GM12874 (cell line): ENCODE measurements around the gene CASP7.

ENCODE experiments used
- TF ChIP-seq, protein P1 (sequence below): IDR thresholded peaks from 2 replicates; pipeline ENCODE4 v1.5.1; 2011; ENCODE audit warnings: low read depth, mild to moderate bottlenecking, control low read depth, low read length, moderate library complexity; ENCODE audit not compliant: insufficient read depth

CASP7 gene

DNA sequence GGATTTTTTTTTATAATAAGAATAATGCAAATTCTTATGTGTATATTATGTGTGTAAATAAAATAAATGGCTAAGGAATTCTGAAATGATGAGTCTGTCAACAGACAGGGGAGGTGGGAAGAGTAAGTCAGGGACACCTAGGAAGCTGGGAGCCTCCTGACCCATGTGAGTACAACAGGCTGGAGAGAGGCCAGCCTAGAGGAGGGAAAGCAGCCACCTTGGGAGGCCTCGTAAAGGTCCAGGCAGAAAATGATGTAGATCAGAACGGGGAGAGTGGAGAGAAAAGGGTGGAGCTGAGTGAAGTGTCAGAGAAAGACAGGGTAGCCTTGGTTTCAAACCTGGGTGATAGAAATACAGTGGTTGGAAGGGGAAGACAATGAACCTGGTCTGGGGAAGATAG lies 22.8 kb upstream of the CASP7 start:
- TF ChIP-seq, protein P1, sequence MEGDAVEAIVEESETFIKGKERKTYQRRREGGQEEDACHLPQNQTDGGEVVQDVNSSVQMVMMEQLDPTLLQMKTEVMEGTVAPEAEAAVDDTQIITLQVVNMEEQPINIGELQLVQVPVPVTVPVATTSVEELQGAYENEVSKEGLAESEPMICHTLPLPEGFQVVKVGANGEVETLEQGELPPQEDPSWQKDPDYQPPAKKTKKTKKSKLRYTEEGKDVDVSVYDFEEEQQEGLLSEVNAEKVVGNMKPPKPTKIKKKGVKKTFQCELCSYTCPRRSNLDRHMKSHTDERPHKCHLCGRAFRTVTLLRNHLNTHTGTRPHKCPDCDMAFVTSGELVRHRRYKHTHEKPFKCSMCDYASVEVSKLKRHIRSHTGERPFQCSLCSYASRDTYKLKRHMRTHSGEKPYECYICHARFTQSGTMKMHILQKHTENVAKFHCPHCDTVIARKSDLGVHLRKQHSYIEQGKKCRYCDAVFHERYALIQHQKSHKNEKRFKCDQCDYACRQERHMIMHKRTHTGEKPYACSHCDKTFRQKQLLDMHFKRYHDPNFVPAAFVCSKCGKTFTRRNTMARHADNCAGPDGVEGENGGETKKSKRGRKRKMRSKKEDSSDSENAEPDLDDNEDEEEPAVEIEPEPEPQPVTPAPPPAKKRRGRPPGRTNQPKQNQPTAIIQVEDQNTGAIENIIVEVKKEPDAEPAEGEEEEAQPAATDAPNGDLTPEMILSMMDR = no peak

DNA sequence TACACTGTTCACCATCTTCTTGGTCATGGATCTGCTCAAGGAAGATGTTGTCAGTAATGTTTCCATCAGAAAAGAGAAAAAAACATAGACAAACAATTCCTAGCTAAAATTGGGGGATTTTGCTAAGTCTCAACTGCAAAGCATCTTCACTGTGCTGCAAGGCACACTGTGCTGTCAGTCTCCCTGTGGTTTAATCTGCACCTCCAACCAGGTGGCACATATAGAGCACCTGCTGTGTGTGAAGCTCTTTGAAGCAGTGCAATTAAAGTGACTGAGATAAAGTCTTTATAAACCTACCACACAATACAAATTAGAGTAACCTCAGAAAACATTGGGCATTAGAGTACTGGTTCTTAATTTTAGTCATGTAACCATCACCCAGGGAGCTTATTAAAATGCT lies 22.2 kb upstream of the CASP7 start:
- TF ChIP-seq, protein P1 = no peak

DNA sequence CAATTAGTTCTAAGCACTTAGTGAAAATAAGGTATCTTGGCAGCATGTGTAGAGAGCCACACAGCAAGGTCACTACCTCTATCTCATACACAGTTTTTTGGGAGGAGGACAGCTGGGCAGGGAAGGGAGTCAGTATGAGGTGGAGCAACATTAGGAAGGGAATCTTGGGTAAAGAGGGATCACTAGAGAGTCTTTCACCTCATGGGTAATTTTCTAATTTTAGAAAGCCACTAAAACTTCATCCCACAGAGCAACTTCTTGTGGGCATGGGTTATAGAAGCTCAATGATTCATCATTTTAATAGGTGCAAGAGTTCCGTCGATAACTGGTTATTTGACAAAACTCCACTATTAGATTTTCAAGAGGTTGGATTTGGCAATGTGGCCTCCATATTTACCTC lies 18.4 kb upstream of the CASP7 start:
- TF ChIP-seq, protein P1 = no peak

DNA sequence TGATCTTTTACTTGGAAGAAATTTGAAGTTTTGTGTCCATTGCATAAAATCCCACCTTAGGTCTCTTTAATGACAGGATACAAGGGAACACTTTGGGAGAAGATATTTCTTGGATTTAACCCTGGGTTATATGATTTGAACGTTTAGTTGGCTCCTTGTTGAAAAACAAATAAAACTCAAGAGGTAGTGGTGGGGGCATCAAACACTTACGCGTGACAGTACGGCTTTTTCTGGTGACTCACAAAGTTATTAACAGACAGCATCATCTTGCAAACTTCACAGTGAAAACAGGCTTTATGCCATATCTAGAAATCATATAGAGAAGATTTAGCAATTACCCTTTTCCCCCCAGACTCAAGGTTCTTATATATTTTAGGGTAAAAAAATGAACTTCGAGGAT lies 16.6 kb upstream of the CASP7 start:
- TF ChIP-seq, protein P1 = no peak

DNA sequence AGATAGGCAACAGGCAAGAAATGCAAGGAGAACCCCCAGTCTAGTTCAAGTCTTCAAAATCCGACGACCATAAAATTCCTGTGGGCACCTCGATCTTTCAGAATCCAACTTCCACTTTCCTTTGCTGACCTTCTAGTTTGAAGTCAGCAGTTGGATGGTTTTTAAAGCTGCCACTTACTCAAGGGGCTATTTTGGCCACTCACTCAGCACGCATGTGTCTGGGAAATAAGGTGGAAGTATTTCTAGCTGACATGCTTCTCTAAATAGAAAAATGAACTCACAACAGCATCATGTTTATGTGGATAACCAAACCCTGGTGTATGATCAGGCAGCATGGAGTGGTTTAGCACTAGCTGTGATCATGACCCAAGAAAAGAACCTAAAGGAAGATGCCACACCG lies 15.8 kb upstream of the CASP7 start, which contains the start of gene NRAP:
NRAP (minus strand) TSS at position 134 of the 400 bp plus-strand sequence. CDS start 159 bp downstream, outside the sequence.
- TF ChIP-seq, protein P1 = no peak

DNA sequence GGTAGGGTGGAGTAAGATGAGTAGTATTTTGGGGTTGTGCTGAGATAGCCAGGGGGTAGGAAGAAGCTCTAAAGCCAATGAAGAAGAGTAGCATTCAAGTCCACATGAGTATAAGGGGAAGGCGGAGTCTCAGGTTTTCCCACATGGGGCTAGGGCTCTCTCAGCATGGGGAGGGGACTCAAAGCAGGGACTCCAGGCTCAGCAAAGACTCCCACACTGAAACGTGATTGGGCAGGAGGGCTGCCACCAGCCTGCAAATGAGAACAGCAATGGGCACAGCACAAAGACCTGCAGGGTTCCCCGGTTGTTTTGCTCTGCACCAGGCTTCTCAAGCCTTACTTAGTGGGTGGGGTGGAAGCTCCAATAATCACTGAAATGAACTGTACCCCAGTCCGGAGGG lies 14.4 kb upstream of the CASP7 start:
- TF ChIP-seq, protein P1 = no peak

DNA sequence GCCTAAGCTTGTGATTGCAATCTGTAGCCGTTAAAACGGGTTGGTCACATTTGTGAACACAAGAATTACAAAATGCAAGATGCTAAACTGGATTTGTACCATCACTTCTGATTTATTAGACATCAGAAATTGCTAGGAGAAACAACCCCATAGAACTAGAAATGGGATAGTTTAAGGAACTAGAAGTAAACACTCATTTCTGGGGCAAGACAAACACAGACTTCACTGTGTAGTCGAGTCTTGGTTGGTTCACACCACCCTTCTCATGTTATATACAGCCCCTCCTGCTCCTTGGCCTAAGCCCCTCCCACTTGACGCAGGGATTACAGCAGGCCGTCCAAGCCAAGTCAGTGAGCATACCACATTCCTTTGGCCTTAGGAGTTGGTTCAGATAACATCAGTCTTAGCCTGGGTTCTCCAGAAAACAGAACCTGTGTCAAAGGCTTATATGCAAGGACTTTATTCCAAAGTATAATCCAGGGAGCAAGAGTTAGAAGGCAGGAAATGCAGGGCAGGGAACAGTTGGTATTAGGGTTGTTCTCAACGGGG lies 13.8 kb upstream of the CASP7 start:
- TF ChIP-seq, protein P1 = no peak
